ENCODE results near the gene PPP1R10.
A peak's percentile ranks its signal among the peaks of the same experiment; 100 is the strongest.

Gene PPP1R10

GRCh38 chr6:30578051-30578450 is 39.0 kb downstream of the PPP1R10 start:
- no peaks in the 10 kb centered on the region for H3K9me3 ChIP-seq
- H3K4me1 ChIP-seq = no peaks in the 10 kb centered on the region
- TF ChIP-seq, protein P1, sequence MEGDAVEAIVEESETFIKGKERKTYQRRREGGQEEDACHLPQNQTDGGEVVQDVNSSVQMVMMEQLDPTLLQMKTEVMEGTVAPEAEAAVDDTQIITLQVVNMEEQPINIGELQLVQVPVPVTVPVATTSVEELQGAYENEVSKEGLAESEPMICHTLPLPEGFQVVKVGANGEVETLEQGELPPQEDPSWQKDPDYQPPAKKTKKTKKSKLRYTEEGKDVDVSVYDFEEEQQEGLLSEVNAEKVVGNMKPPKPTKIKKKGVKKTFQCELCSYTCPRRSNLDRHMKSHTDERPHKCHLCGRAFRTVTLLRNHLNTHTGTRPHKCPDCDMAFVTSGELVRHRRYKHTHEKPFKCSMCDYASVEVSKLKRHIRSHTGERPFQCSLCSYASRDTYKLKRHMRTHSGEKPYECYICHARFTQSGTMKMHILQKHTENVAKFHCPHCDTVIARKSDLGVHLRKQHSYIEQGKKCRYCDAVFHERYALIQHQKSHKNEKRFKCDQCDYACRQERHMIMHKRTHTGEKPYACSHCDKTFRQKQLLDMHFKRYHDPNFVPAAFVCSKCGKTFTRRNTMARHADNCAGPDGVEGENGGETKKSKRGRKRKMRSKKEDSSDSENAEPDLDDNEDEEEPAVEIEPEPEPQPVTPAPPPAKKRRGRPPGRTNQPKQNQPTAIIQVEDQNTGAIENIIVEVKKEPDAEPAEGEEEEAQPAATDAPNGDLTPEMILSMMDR (IDR thresholded peaks at IDR 0.05; ENCODE audit: low read depth, low read length) = no peak
- peaks cover 68% of the 10 kb centered on the region for H3K36me3 ChIP-seq
- no peak overlapping the region for H3K4me3 ChIP-seq (ENCODE audit: low read depth, low read length)
- DNase-seq = no peak
- no peaks in the 10 kb centered on the region for H3K27me3 ChIP-seq

DNA sequence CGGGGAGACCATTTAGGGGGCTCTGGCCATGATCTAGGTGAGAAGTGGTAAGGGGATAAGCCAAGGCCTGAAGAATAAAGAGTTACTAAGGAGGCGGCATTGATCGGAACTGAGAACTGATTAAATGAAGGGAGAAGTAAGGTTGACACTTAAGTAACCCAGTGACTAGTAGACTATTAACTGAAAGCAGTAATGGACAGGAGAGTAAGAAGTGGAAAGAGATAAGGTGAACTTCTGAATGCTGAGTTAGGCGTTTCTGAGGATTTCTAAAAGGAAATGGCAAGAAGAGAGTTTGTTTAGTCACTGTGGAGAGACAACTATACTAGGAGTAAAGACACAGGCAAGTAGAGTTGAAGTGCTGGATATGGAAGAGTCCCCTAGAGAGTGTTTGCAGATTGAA is 43.9 kb downstream of the PPP1R10 start:
- Histone ChIP-seq H3K4me3 (ENCODE audit: low read depth, low read length) (no peak overlapping the region), H3K36me3 (peaks cover 23% of the 10 kb centered on the region), H3K4me1 (no peaks in the 10 kb centered on the region), H3K9me3 (no peaks in the 10 kb centered on the region), H3K27me3 (no peaks in the 10 kb centered on the region)
- TF ChIP-seq, protein P1 (IDR thresholded peaks at IDR 0.05; ENCODE audit: low read depth, low read length) = no peak
- no peak for DNase-seq

DNA sequence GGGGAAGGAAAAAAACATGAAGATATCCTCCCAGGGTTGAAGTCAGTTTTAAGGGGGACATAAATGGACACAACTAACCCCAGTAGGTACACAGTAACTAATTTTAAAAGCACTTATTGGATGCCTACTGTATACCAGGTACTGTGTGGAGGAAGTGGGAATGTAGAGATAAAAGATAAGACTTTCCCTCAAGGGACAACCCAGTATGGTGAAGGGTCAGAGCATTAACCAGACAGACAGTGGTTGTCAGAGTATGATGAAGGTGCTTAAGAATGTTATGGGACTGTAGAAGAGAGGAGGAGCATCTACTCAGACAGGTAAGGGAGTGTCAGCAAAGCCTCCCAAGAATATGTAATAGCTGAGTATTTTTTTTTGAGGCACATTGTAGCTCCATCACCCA is 44.9 kb downstream of the PPP1R10 start:
- DNase-seq = no peak
- peak overlapping the region; percentile 87 for H3K4me3 ChIP-seq (ENCODE audit: low read depth, low read length)

DNA sequence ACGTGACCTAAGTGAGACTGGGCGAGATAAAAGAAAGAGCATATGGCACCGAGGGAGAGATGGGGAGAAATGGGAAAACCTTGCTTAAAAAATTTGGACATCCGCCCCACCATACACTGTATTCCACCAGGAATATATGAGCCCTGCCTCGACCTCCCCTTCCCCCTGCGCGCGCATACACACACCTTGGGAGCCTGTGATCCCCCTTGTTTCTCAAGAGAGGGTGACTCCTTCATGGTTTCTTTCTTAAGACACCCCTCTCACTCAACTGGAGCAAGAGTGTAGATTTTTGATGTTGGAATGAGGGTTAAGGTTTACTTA is 45.3 kb downstream of the PPP1R10 start:
- H3K4me1 ChIP-seq = no peaks in the 10 kb centered on the region
- H3K27me3 ChIP-seq = no peaks in the 10 kb centered on the region
- H3K9me3 ChIP-seq = no peaks in the 10 kb centered on the region
- TF ChIP-seq, protein P1 (IDR thresholded peaks at IDR 0.05; ENCODE audit: low read depth, low read length) = no peak
- peak overlapping the region; percentile 87 for H3K4me3 ChIP-seq (ENCODE audit: low read depth, low read length)
- no peak for DNase-seq
- H3K36me3 ChIP-seq = peaks cover 9% of the 10 kb centered on the region

More for the DNA sequence above, 44.9 kb downstream of the PPP1R10 start:
- TF ChIP-seq, protein P1 (IDR thresholded peaks at IDR 0.05; ENCODE audit: low read depth, low read length) = no peak
- H3K9me3 ChIP-seq = no peaks in the 10 kb centered on the region
- no peaks in the 10 kb centered on the region for H3K27me3 ChIP-seq
- peaks cover 13% of the 10 kb centered on the region for H3K36me3 ChIP-seq
- H3K4me1 ChIP-seq = no peaks in the 10 kb centered on the region

DNA sequence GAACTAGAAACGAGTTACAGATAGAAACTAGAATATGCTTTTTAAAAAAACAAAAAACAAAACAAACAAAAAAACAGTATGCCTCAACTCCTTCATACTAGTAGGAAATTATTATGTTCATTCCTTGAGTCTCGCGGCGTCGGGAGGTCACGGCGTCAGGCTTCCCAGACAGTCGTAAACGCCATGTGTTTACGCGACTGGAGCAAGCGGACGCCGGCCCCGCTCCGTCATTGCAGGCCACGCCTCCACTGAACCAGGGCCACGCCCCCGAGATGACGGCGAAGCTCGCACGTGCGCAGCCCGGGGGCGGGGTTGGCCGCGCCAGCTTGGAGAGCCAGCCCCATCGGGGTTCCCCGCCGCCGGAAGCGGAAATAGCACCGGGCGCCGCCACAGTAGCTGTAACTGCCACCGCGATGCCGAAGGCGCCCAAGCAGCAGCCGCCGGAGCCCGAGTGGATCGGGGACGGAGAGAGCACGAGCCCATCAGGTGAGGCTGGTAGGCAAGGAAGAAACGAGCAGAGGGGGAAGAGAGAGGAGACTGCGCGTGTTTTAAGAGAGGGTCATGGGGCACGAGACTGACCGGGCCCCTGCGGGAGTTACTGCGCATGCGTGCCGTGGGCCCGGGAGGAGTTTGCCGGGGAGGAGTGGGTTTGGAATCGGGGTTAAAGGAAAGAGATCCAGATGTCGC is 45.8 kb downstream of the PPP1R10 start, which contains the start of gene ABCF1:
Gene ABCF1 (plus strand): TSS at position 368 of the 687 bp plus-strand sequence. CDS start 46 bp downstream, at position 414.
- peak; percentile 99 for DNase-seq

GRCh38 chr6:30570740-30571074 is 46.3 kb downstream of the PPP1R10 start:
- TF ChIP-seq, protein P1 (IDR thresholded peaks at IDR 0.05; ENCODE audit: low read depth, low read length) = no peak
- DNase-seq = no peak
- Histone ChIP-seq H3K4me3 (ENCODE audit: low read depth, low read length) (peak overlapping the region; percentile 87), H3K27me3 (no peaks in the 10 kb centered on the region), H3K4me1 (no peaks in the 10 kb centered on the region), H3K36me3 (peaks cover 4% of the 10 kb centered on the region; the same call in 1 of the 2 replicates), H3K9me3 (no peaks in the 10 kb centered on the region)

More for the DNA sequence above, 45.8 kb downstream of the PPP1R10 start, which contains the start of gene ABCF1:
- TF ChIP-seq, protein P1 (IDR thresholded peaks at IDR 0.05; ENCODE audit: low read depth, low read length) = no peak
- H3K9me3 ChIP-seq = no peaks in the 10 kb centered on the region
- peaks cover 4% of the 10 kb centered on the region; the same call in 1 of the 2 replicates for H3K36me3 ChIP-seq
- H3K27me3 ChIP-seq = no peaks in the 10 kb centered on the region
- H3K4me3 ChIP-seq (ENCODE audit: low read depth, low read length) = peak within 1 kb of the TSS; percentile 87
- no peaks in the 10 kb centered on the region for H3K4me1 ChIP-seq

Data from BE2C (cell line).